ENCODE results near the gene OTUB1. TPM values are rescaled to one million over a fixed set of nuclear protein-coding genes. Genes with fewer than 3 reads are reported as not detected.
"Not testable (repeated sequence)": the region's sequence is repeated elsewhere in the genome, so short reads cannot be mapped to it uniquely, and the experiment has no call there.

OTUB1 gene
- total and polyA plus RNA-seq, 8 donors, result 15.2 to 57.8 (median 26.0) TPM

DNA sequence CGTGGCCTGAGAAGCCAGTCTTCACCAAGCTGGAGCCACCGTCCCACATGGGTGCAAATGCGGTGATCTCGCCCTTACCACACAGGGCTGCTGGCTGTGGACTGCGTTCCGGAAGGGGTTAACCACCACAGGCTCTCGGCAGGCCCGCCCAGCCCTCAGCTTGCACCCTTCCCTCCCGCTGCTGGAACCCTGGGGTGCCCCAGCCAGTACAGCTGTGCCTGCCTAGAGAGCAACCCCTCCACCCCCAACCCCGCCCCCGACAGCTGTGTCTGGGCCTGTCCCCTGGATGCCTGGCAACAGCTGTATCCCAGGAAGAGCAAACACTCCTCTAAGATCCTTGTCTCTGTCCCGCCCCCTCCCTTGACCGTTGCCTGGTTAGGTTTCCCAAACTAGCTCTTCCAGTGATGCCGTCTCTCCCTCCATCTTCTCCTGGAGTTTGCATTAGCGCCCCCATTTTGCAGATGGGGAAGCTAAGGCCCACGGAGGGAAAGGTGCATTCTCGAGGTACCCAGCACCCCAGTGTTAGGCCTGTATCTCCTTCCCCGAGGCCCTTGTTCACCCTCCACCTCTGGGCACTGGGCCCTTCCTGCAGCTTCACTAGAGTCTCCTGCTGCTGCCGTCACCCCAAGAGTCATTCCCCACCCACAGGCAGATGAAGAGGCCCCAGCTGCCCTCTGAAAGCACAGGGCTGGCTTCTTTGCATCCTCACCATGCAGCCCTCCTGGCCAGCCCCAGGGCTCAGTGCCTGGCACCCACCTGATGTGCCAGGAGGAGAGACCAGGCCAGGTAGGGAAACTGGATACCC is 24.4 kb upstream of the OTUB1 start:
- Histone ChIP-seq H3K27ac (no peak overlapping the region), H3K36me3 (no peaks in the 10 kb centered on the region), H3K9me3 (no peaks in the 10 kb centered on the region), H3K4me3 (no peak overlapping the region), H3K4me1 (no peaks in the 10 kb centered on the region), H3K27me3 (no peaks in the 10 kb centered on the region)
- TF ChIP-seq, protein P1, sequence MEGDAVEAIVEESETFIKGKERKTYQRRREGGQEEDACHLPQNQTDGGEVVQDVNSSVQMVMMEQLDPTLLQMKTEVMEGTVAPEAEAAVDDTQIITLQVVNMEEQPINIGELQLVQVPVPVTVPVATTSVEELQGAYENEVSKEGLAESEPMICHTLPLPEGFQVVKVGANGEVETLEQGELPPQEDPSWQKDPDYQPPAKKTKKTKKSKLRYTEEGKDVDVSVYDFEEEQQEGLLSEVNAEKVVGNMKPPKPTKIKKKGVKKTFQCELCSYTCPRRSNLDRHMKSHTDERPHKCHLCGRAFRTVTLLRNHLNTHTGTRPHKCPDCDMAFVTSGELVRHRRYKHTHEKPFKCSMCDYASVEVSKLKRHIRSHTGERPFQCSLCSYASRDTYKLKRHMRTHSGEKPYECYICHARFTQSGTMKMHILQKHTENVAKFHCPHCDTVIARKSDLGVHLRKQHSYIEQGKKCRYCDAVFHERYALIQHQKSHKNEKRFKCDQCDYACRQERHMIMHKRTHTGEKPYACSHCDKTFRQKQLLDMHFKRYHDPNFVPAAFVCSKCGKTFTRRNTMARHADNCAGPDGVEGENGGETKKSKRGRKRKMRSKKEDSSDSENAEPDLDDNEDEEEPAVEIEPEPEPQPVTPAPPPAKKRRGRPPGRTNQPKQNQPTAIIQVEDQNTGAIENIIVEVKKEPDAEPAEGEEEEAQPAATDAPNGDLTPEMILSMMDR (IDR thresholded peaks at IDR 0.05), result no peak
- DNase-seq (peak in 2 of 6 donors; percentile 40), FAIRE-seq (no peak), ATAC-seq (peak in 3 of 4 donors; percentile 67 to 81 (median 77))
- 34 to 41% methylated on average over 10 to 19 of the region's 19 CpGs for WGBS, 2 donors
- intact Hi-C loops (cut with DNase I), result no loop called here

DNA sequence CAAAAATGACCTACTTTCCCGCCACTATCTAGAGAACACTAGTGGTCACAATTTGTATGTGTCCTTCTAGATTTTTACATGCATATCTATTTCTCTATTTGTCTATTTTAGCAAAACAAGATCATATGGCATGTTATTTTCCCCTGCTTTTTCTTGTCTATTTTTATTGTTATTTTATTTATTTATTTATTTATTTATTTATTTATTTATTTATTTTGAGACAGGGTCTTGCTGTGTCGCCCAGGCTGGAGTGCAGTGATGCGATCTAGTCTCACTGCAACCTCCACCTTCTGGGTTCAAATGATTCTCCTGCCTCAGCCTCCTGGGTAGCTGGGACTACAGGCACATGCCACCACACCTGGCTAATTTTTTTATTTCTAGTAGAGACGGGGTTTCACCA is 22.3 kb upstream of the OTUB1 start:
- H3K4me3 ChIP-seq; H3K9me3 ChIP-seq; DNase-seq; H3K27ac ChIP-seq; intact Hi-C loops (cut with DNase I); H3K4me1 ChIP-seq; FAIRE-seq; ATAC-seq; H3K27me3 ChIP-seq; H3K36me3 ChIP-seq: not testable (repeated sequence)
- 95 to 99% methylated on average over 4 of the region's 4 CpGs for WGBS, 2 donors

DNA sequence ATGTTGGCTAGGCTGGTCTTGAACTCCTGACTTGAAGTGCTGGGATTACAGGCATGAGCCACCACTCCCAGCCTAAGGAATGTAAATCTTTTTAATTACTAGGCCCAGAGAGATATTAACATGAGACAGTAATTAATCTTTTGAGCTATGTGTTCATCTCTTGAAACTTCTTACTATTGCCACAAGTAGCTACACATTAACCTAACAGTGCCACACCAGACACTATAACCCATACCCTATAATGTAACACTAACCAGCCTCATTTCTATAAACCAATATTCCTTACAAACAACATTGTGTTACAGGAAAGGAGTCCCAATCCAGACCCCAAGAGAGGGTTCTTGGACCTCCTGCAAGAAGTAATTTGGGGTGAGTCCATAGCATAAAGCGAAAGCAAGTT is 19.8 kb upstream of the OTUB1 start:
- FAIRE-seq, result no peak
- no peak for ATAC-seq
- H3K27me3 ChIP-seq, result no peaks in the 10 kb centered on the region
- WGBS, 2 donors, result 94 to 98% methylated on average over 1 of the region's 1 CpG
- no peak for DNase-seq
- no peak overlapping the region for H3K4me3 ChIP-seq
- no peaks in the 10 kb centered on the region for H3K4me1 ChIP-seq
- TF ChIP-seq, protein P1 (IDR thresholded peaks at IDR 0.05), result no peak
- H3K27ac ChIP-seq, result no peak overlapping the region
- intact Hi-C loops (cut with DNase I), result no loop called here
- H3K36me3 ChIP-seq, result no peaks in the 10 kb centered on the region
- no peaks in the 10 kb centered on the region for H3K9me3 ChIP-seq

DNA sequence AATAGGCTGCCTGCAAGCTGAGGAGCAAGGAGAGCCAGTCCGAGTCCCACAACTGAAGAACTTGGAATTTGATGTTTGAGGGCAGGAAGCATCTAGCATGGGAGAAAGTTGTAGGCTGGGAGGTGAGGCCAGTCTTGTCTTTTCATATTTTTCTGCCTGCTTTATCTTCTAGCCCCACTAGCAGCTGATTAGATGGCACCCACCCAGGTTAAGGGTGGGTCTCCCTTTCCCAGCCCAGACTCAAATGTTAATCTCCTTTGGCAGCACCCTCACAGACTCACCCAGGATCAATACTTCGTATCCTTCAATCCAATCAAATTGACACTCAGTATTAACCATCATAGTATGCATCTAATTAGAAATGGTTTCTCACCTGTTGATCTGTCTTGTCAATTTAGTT is 16.8 kb upstream of the OTUB1 start:
- TF ChIP-seq, protein P1 (IDR thresholded peaks at IDR 0.05), result no peak
- 59 to 62% methylated on average over 2 of the region's 2 CpGs for WGBS, 2 donors
- no peaks in the 10 kb centered on the region for H3K4me1 ChIP-seq
- H3K4me3 ChIP-seq, result no peak overlapping the region
- no peaks in the 10 kb centered on the region for H3K9me3 ChIP-seq
- H3K27ac ChIP-seq, result no peak overlapping the region
- no peaks in the 10 kb centered on the region for H3K36me3 ChIP-seq
- intact Hi-C loops (cut with DNase I), result no loop called here
- ATAC-seq (no peak), DNase-seq (no peak), FAIRE-seq (no peak)
- no peaks in the 10 kb centered on the region for H3K27me3 ChIP-seq

DNA sequence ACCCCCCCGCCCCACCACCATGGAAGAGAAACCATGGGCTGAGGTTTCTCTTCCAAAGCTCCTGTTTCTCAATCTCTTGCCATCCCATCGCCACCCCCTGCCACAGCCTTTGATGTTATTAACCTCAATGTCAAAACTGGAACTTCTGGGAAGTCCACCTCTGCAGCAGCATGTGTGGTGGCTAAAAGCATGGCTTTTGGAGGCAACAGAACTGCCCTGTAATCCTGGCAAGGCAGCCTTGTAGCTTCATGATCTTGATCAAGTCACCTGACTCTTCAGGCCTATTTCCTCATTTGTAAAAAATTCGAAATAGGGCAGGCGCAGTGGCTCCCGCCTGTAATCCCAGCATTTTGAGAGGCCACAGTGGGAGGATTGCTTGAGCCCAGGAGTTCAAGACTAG is 15.3 kb upstream of the OTUB1 start:
- Histone ChIP-seq H3K4me3 (no peak overlapping the region), H3K27me3 (no peaks in the 10 kb centered on the region), H3K4me1 (peaks cover 0 to 8% (median 6%) of the 10 kb centered on the region in 3 donors), H3K9me3 (no peaks in the 10 kb centered on the region), H3K27ac (no peak overlapping the region), H3K36me3 (no peaks in the 10 kb centered on the region)
- TF ChIP-seq, protein P1 (IDR thresholded peaks at IDR 0.05), result no peak
- intact Hi-C loops (cut with DNase I), result no loop called here
- ATAC-seq (no peak), DNase-seq (no peak), FAIRE-seq (no peak)
- 62 to 69% methylated on average over 5 of the region's 5 CpGs for WGBS, 2 donors

DNA sequence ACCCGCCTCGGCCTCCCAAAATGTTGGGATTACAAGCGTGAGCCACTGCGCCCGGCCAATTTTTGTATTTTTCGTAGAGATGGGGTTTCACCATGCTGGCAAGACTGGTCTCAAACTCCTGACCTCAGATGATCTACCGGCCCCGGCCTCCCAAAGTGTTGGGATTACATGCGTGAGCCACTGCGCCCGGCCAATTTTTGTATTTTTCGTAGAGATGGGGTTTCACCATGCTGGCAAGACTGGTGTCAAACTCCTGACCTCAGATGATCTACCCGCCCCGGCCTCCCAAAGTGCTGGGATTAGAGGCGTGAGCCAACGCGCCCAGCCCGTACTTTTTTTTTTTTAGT is 12.4 kb upstream of the OTUB1 start:
- H3K4me1 ChIP-seq, result peaks cover 0 to 13% (median 11%) of the 10 kb centered on the region in 3 donors
- DNase-seq, result peak in 1 of 6 donors; percentile 45
- ATAC-seq; FAIRE-seq; H3K4me3 ChIP-seq; H3K9me3 ChIP-seq; H3K27ac ChIP-seq; H3K36me3 ChIP-seq; intact Hi-C loops (cut with DNase I); H3K27me3 ChIP-seq: not testable (repeated sequence)
- WGBS, 2 donors, result 59 to 60% methylated on average over 18 of the region's 18 CpGs

Measured in pancreas (tissue), 10 donors.